Right lobe of liver (tissue), 4 donors: ENCODE measurements around the gene SERPINA1.

ENCODE experiments used
- POLR2A ChIP-seq: fragments of 450-650 bp; IDR thresholded peaks from one replicate; pipeline ENCODE4 v1.6.1; 2017; ENCODE audit warnings: antibody characterized with exemption, mild to moderate bottlenecking
- TF ChIP-seq, protein P1 (sequence below), 4 donors: fragments of 200-600 bp in 3 of 4; fragments of 450-650 bp in 1 of 4; IDR thresholded peaks; one replicate each; pipeline versions ENCODE4 v1.5.1 to v1.8.0; 2016 to 2022; ENCODE audit warnings: antibody characterized with exemption in 4 of 4, mild to moderate bottlenecking in 2 of 4
- donor health status: DM: no; HTN: no; CAD: no.
- donor health status: DM: no; HTN: no; CAD: no.
- donor health status: DM: no; HTN: yes; CAD: no.

DNA sequence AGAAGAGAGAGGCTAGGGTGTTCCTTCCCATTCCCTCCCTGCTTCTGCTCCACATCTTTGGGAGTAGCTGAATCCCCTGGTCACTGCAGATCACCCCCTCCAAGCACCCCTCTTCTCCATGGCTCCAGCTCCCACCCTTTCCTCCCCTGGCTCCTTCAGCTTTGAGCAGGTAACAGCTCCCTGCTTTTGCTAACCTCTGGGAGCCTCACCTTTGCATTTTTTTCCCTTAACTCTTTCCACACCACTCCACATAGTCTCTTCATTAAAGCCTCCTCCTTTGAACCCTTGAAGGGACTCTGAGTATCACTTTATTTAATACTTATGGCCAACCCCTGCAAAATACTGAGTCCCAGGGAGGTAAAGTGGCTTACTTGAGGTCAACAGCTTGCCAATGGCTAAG lies 39.6 kb downstream of the SERPINA1 start:
- TF ChIP-seq, protein P1, sequence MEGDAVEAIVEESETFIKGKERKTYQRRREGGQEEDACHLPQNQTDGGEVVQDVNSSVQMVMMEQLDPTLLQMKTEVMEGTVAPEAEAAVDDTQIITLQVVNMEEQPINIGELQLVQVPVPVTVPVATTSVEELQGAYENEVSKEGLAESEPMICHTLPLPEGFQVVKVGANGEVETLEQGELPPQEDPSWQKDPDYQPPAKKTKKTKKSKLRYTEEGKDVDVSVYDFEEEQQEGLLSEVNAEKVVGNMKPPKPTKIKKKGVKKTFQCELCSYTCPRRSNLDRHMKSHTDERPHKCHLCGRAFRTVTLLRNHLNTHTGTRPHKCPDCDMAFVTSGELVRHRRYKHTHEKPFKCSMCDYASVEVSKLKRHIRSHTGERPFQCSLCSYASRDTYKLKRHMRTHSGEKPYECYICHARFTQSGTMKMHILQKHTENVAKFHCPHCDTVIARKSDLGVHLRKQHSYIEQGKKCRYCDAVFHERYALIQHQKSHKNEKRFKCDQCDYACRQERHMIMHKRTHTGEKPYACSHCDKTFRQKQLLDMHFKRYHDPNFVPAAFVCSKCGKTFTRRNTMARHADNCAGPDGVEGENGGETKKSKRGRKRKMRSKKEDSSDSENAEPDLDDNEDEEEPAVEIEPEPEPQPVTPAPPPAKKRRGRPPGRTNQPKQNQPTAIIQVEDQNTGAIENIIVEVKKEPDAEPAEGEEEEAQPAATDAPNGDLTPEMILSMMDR (IDR thresholded peaks at IDR 0.05), result no peak
- TF ChIP-seq POLR2A, result no peak
